Astrocyte of the spinal cord (primary cell): ENCODE data around the gene AGR3.
A peak's percentile ranks its signal among the peaks of the same experiment; 100 is the strongest.

ENCODE experiments used
- DNase-seq: peaks from one replicate; pipeline ENCODE4 v3.0.0; 2011; ENCODE audit warnings: low read depth, low spot score
- H3K4me3 ChIP-seq: 2 replicates; pipeline ENCODE4 v1.5.1; 2011; ENCODE audit warnings: low read depth, mild to moderate bottlenecking, low read length, moderate library complexity
- CTCF ChIP-seq: IDR thresholded peaks from 2 replicates; pipeline ENCODE4 v1.5.1; 2012; ENCODE audit warnings: low read depth, mild to moderate bottlenecking, low read length, inconsistent platforms
- in situ Hi-C: cut with HindIII; loops from 2 replicates; pipeline ENCODE4 v1.10.0; 2017; ENCODE audit warnings: low sequenced_read_pairs

The AGR3 gene

GRCh38 chr7:16916105-16916639 is 34.4 kb upstream of the AGR3 start:
- DNase-seq: peak; percentile 90
- in situ Hi-C loops: no loop called here
- no peak for TF ChIP-seq CTCF
- H3K4me3 ChIP-seq: no peak overlapping the region

- in situ Hi-C loops: no loop called here
- TF ChIP-seq CTCF: no peak
- H3K4me3 ChIP-seq: no peak overlapping the region
- DNase-seq: peak; percentile 91
Measured at GRCh38 chr7:16915405-16915804, 33.6 kb upstream of the AGR3 start.

GRCh38 chr7:16914771-16915170 is 33.0 kb upstream of the AGR3 start:
- no peak for TF ChIP-seq CTCF
- in situ Hi-C loops: no loop called here
- H3K4me3 ChIP-seq: no peak overlapping the region
- DNase-seq: no peak

GRCh38 chr7:16913643-16914042 is 31.9 kb upstream of the AGR3 start:
- no peak for TF ChIP-seq CTCF
- in situ Hi-C loops: no loop called here
- DNase-seq: no peak

GRCh38 chr7:16912540-16912939 is 30.8 kb upstream of the AGR3 start:
- DNase-seq: no peak
- H3K4me3 ChIP-seq: no peak overlapping the region
- no peak for TF ChIP-seq CTCF
- in situ Hi-C loops: no loop called here

More at GRCh38 chr7:16913643-16914042, 31.9 kb upstream of the AGR3 start:
- H3K4me3 ChIP-seq: no peak overlapping the region

- in situ Hi-C loops: no loop called here
Measured at GRCh38 chr7:16908561-16908960, 26.8 kb upstream of the AGR3 start.

More at GRCh38 chr7:16908561-16908960, 26.8 kb upstream of the AGR3 start:
- no peak for DNase-seq
- no peak for TF ChIP-seq CTCF
- H3K4me3 ChIP-seq: no peak overlapping the region
